ENCODE results near the gene SPIN4. TPM values are rescaled to one million over a fixed set of nuclear protein-coding genes. Genes with fewer than 3 reads are reported as not detected.

Gene SPIN4
- 16.0 and 30.0 TPM in 2 replicates for total RNA-seq (2011; cell fraction: chromatin; rRNA removed; ENCODE audit: low replicate concordance)
- 10.3 TPM in 2 replicates for total RNA-seq (2011; cell fraction: nucleolus; rRNA removed)
- 21.3 and 32.4 TPM in 2 replicates for total RNA-seq (2011; cell fraction: nucleoplasm; rRNA removed)
- total RNA-seq (2014; rRNA removed) (7.6 and 12.4 TPM in 2 replicates), total RNA-seq (2014; rRNA removed; fragmentation: Illumina TruSeq; extraction: Trizol) (21.9 and 22.1 TPM in 2 replicates), total RNA-seq (2015; rRNA removed; fragmentation: Illumina TruSeq; extraction: Trizol) (14.3 and 14.6 TPM in 2 replicates), total RNA-seq (2021) (23.7 and 24.5 TPM in 2 replicates), polyA plus RNA-seq (2011; rRNA removed) (24.5 and 32.6 TPM in 2 replicates), polyA plus RNA-seq (2014; fragmentation: Illumina TruSeq; extraction: Trizol) (22.0 and 25.7 TPM in 2 replicates), polyA plus RNA-seq (2014; fragmentation: Nextera tagmentation; extraction: Ambion mirVana) (10 to 100 TPM in 1 of 2 experiments, 1 to 10 TPM in 1; 9.0 to 12.6 TPM), polyA plus RNA-seq (2014; rRNA removed) (11.2 and 14.1 TPM in 2 replicates), polyA minus RNA-seq (2011; rRNA and poly(A)+ RNA removed) (36.8 and 49.3 TPM in 2 replicates), Bru-seq, nascent RNA (percentile 90 among the genes with signal in this experiment), BruChase-seq, experiment 1, labeled RNA remaining after a 2-hour chase (percentile 92 among the genes with signal in this experiment), BruChase-seq, experiment 2, labeled RNA remaining after a 6-hour chase (percentile 96 among the genes with signal in this experiment)
- 8.1 and 24.1 TPM in 2 replicates for polyA plus RNA-seq (2011; cell fraction: cytosol; rRNA removed)
- 15.8 and 23.6 TPM in 2 replicates for polyA plus RNA-seq (2011; cell fraction: nucleus; rRNA removed)
- 12.3 and 15.4 TPM in 2 replicates for polyA plus RNA-seq (2012)
- 19.6 and 20.3 TPM in 2 replicates for polyA minus RNA-seq (2011; cell fraction: cytosol; rRNA and poly(A)+ RNA removed)
- 11.4 and 21.4 TPM in 2 replicates for polyA minus RNA-seq (2011; cell fraction: nucleus; rRNA and poly(A)+ RNA removed)
- long read RNA-seq, experiment 1, full-length matches to known transcripts = 15 of 15 reads
- long read RNA-seq, experiment 1, partial matches to known transcripts = 0 of 15 reads
- long read RNA-seq, experiment 1, other reads (novel, unspliced or antisense) = 0 of 15 reads
- long read RNA-seq, experiment 2, full-length matches to known transcripts = 8 of 8 reads
- long read RNA-seq, experiment 2, partial matches to known transcripts = 0 of 8 reads
- long read RNA-seq, experiment 2, other reads (novel, unspliced or antisense) = 0 of 8 reads
- long read RNA-seq, experiment 3, full-length matches to known transcripts = 4 of 4 reads
- long read RNA-seq, experiment 3, partial matches to known transcripts = 0 of 4 reads
- long read RNA-seq, experiment 3, other reads (novel, unspliced or antisense) = 0 of 4 reads

- peak; percentile 77 to 90 (median 80) for DNase-seq (ENCODE audit: extremely low read depth in 1 of 4, low spot score in 3 of 4)
- Histone ChIP-seq H3K4me2 (ENCODE audit: insufficient read depth, low read length) (peak within 1 kb of the TSS; percentile 84), H3K9me1 (ENCODE audit: control insufficient read depth, insufficient read depth, low read length) (no peaks in the 10 kb centered on the region), H3K4me3 (peak within 1 kb of the TSS; percentile 54), H3K79me2 (ENCODE audit: control insufficient read depth, insufficient read depth, low read length) (peaks cover 50% of the 10 kb centered on the region), H2AFZ (ENCODE audit: low read depth, low read length) (peak within 1 kb of the TSS; percentile 80), H3K4me1 (replicated peaks in 1 of 2; ENCODE audit: control insufficient read depth in 2 of 2, insufficient read depth in 2 of 2, low read length in 2 of 2) (peaks cover 0 to 2% of the 10 kb centered on the region in 2 experiments; a peak in 2 of 5 replicates), H4K20me1 (replicated peaks; ENCODE audit: control insufficient read depth, insufficient read depth, low read length) (no peaks in the 10 kb centered on the region), H3K27ac (ENCODE audit: extremely low read depth, low read depth, low read length) (peak within 1 kb of the TSS; percentile 76), H3K9ac (ENCODE audit: insufficient read depth in 1 of 2, low read depth in 2 of 2, low read length in 2 of 2) (peak within 1 kb of the TSS; percentile 53 to 87), H3K27me3 (ENCODE audit: control insufficient read depth in 2 of 2, insufficient read depth in 2 of 2, low read length in 2 of 2) (no peaks in the 10 kb centered on the region), H3K9me3 (replicated peaks; ENCODE audit: control insufficient read depth, insufficient read depth, low read depth, low read length) (peaks cover 2% of the 10 kb centered on the region; the same call in 1 of the 2 replicates), H3K36me3 (ENCODE audit: control insufficient read depth, insufficient read depth, low read length) (no peaks in the 10 kb centered on the region)
- POLR2A ChIA-PET = no interaction called here
- FAIRE-seq = peak; percentile 60
- BruUV-seq (replicated peaks) = no TSS peak
- intact Hi-C loops (cut with micrococcal nuclease) (loop anchor here (5.0 to 10.0 kb wide), 2 partner anchors 36 to 74 kb away; no protein-coding TSS in a partner anchor), in situ Hi-C loops (cut with MboI) (no loop called here)
- CTCF ChIA-PET (ENCODE audit: low intra/inter-chr PET ratio) = no interaction called here
- 3% methylated on average over 11 of the region's 58 CpGs for WGBS (ENCODE audit: insufficient coverage, low coverage, missing lambda C conversion rate)
- ATAC-seq = peak; percentile 95
- TF ChIP-seq PTRF (tag; IDR thresholded peaks at IDR 0.05) (no peak), ZFX (CRISPR knock-in tag; IDR thresholded peaks at IDR 0.05) (peak; percentile 41), HES1 (IDR thresholded peaks at IDR 0.05; ENCODE audit: low read depth) (peak; percentile 88), SNAPC5 (CRISPR knock-in tag; IDR thresholded peaks at IDR 0.05) (no peak), TAF15 (IDR thresholded peaks at IDR 0.05; ENCODE audit: low read depth, low read length) (no peak), ZNF165 (CRISPR knock-in tag; IDR thresholded peaks at IDR 0.05; ENCODE audit: borderline replicate concordance) (no peak), SAFB2 (IDR thresholded peaks at IDR 0.05; ENCODE audit: borderline replicate concordance, low read depth, low read length, severe bottlenecking) (no peak), POLR2A (conservative IDR thresholded peaks at IDR 0.05) (peak; percentile 75), SIN3A (IDR thresholded peaks at IDR 0.05; ENCODE audit: borderline replicate concordance in 2 of 2, control insufficient read depth in 1 of 2, low read depth in 2 of 2, low read length in 2 of 2) (0 out of 4 replicates have a peak, but pooled peaks of 1 of the 2 experiments have one; percentile 40), FOXO4 (CRISPR knock-in tag; IDR thresholded peaks at IDR 0.05) (no peak), ZNF354B (CRISPR knock-in tag; IDR thresholded peaks at IDR 0.05) (no peak), ZNF280A (IDR thresholded peaks at IDR 0.05; ENCODE audit: low read depth, partially characterized antibody) (no peak)
Observed at GRCh38 chrX:63350941-63351616, at the start of gene SPIN4. Gene SPIN4, minus strand, starts transcription at chrX:63351332. Its CDS starts 513 bp downstream, at chrX:63350819.
